IMR-90 (cell line): ENCODE data around the gene REPIN1. TPM values are rescaled to one million over a fixed set of nuclear protein-coding genes. Genes with fewer than 3 reads are reported as not detected.

Experiments used
- ATAC-seq: fragments of 200-7000 bp; cut with Tn5 transposase; 2 replicates; pipeline ENCODE4 v1.9.1; 2020; ENCODE audit warnings: low read depth, mild to moderate bottlenecking, moderate library complexity
- BruUV-seq: library from RNA; stranded (reverse); fragments of 400-500 nt; replicated peaks from 2 replicates; lab custom pipeline; 2021; lab: Mats Ljungman, UMichigan
- CTCF ChIA-PET: fragments of 300-600 bp; formaldehyde crosslinking; extraction: SDS; loops from one replicate; lab custom pipeline; 2021; ENCODE audit warnings: antibody characterized with exemption; lab: Yijun Ruan, JAX
- POLR2A ChIA-PET: fragments of 300-600 bp; sonication (Branson Sonifier 250); formaldehyde crosslinking; loops from one replicate; lab custom pipeline; 2022; ENCODE audit warnings: antibody characterized with exemption; ENCODE audit not compliant: unreplicated experiment; lab: Charles Lee
- DNase-seq: peaks from one replicate; pipeline ENCODE4 v3.0.0; 2013
- H2AFZ ChIP-seq: replicated peaks from 2 replicates; pipeline ENCODE3; 2013; ENCODE audit warnings: low read length, mild to moderate bottlenecking; ENCODE audit not compliant: poor library complexity
- H2AK5ac ChIP-seq: 2 replicates; pipeline ENCODE4 v1.6.1; 2013; ENCODE audit warnings: low read depth, low read length, inconsistent platforms
- H2AK9ac ChIP-seq: replicated peaks from 2 replicates; pipeline ENCODE3; 2013; ENCODE audit warnings: mild to moderate bottlenecking, low read depth, low read length, moderate library complexity; ENCODE audit not compliant: poor library complexity
- H2BK120ac ChIP-seq: 2 replicates; pipeline ENCODE4 v1.6.1; 2013; ENCODE audit warnings: low read depth, low read length, inconsistent platforms
- H2BK15ac ChIP-seq: 3 replicates; pipeline ENCODE4 v1.6.1; 2013; ENCODE audit warnings: low read depth, low read length, inconsistent platforms
- H2BK20ac ChIP-seq: 2 replicates; pipeline ENCODE4 v1.6.1; 2013; ENCODE audit warnings: low read depth, mild to moderate bottlenecking, inconsistent platforms, low read length, moderate library complexity
- H2BK5ac ChIP-seq: 2 replicates; pipeline ENCODE4 v1.6.1; 2013; ENCODE audit warnings: mild to moderate bottlenecking, low read depth, low read length, inconsistent platforms; ENCODE audit not compliant: poor library complexity, severe bottlenecking
- H3K14ac ChIP-seq: replicated peaks from 2 replicates; pipeline ENCODE4 v1.6.1; 2013; ENCODE audit warnings: low read depth, low read length, inconsistent platforms
- H3K18ac ChIP-seq: 2 replicates; pipeline ENCODE4 v1.6.1; 2013; ENCODE audit warnings: low read depth, low read length, control low read depth
- H3K23ac ChIP-seq: 2 replicates; pipeline ENCODE4 v1.6.1; 2013; ENCODE audit warnings: low read depth, low read length, inconsistent platforms
- H3K27ac ChIP-seq: 2 replicates; pipeline ENCODE4 v1.5.1; 2013; ENCODE audit warnings: mild to moderate bottlenecking, control low read depth, low read length; ENCODE audit not compliant: insufficient read depth
- H3K27me3 ChIP-seq: 2 replicates; pipeline ENCODE4 v1.6.1; 2013; ENCODE audit warnings: low read length; ENCODE audit not compliant: control insufficient read depth, insufficient read depth
- H3K36me3 ChIP-seq: 2 replicates; pipeline ENCODE4 v1.6.1; 2013; ENCODE audit warnings: low read length, mixed read lengths; ENCODE audit not compliant: control insufficient read depth, insufficient read depth
- H3K4ac ChIP-seq: 2 replicates; pipeline ENCODE4 v1.6.1; 2013; ENCODE audit warnings: low read depth, low read length, inconsistent platforms
- H3K4me1 ChIP-seq: 2 replicates; pipeline ENCODE4 v1.6.1; 2013; ENCODE audit warnings: low read length, mixed read lengths; ENCODE audit not compliant: control insufficient read depth, insufficient read depth
- H3K4me2 ChIP-seq: 2 replicates; pipeline ENCODE4 v1.6.1; 2013; ENCODE audit warnings: low read depth, mild to moderate bottlenecking, control low read depth, low read length, moderate library complexity
- H3K4me3 ChIP-seq: 2 replicates; pipeline ENCODE4 v1.5.1; 2013; ENCODE audit warnings: low read depth, mild to moderate bottlenecking, control low read depth, low read length, moderate library complexity; ENCODE audit not compliant: insufficient read depth
- H3K56ac ChIP-seq: 2 replicates; pipeline ENCODE4 v1.6.1; 2013; ENCODE audit warnings: low read length, inconsistent platforms; ENCODE audit not compliant: insufficient read depth; ENCODE audit errors: extremely low read depth
- H3K79me1 ChIP-seq, 2 experiments: 2 replicates each; pipeline ENCODE4 v1.6.1; 2013; ENCODE audit warnings: low read length in 2 of 2, inconsistent platforms in 1 of 2, low read depth in 1 of 2
- H3K9ac ChIP-seq: 2 replicates; pipeline ENCODE4 v1.6.1; 2013; ENCODE audit warnings: low read depth, low read length, control low read depth
- H3K9me1 ChIP-seq: 2 replicates; pipeline ENCODE4 v1.6.1; 2013; ENCODE audit warnings: low read length, inconsistent platforms; ENCODE audit not compliant: insufficient read depth
- H3K9me3 ChIP-seq: 2 replicates; pipeline ENCODE4 v1.6.1; 2013; ENCODE audit warnings: low read length; ENCODE audit not compliant: control insufficient read depth, insufficient read depth
- H4K20me1 ChIP-seq: 2 replicates; pipeline ENCODE4 v1.6.1; 2013; ENCODE audit warnings: low read length, inconsistent platforms; ENCODE audit not compliant: insufficient read depth
- H4K5ac ChIP-seq: 2 replicates; pipeline ENCODE4 v1.6.1; 2013; ENCODE audit warnings: mild to moderate bottlenecking, low read depth, low read length, control low read depth
- H4K8ac ChIP-seq, 2 experiments: 2 replicates each; pipeline ENCODE4 v1.6.1; 2013; ENCODE audit warnings: low read depth in 2 of 2, low read length in 2 of 2, control low read depth in 1 of 2, inconsistent platforms in 1 of 2
- H4K91ac ChIP-seq: 2 replicates; pipeline ENCODE4 v1.6.1; 2013; ENCODE audit warnings: low read depth, low read length, inconsistent platforms; ENCODE audit not compliant: insufficient read depth
- BHLHE40 ChIP-seq: fragments of 150-350 bp; IDR thresholded peaks from 2 replicates; pipeline ENCODE4 v1.6.1; 2016; ENCODE audit warnings: mild to moderate bottlenecking, low read depth, low read length
- CEBPB ChIP-seq: IDR thresholded peaks from 2 replicates; pipeline ENCODE4 v1.6.1; 2012; ENCODE audit warnings: low read depth, low read length, improper control_type of control experiment
- CHD1 ChIP-seq: IDR thresholded peaks from 2 replicates; pipeline ENCODE4 v1.6.1; 2012; ENCODE audit warnings: low read depth, low read length, improper control_type of control experiment
- CTCF ChIP-seq: conservative IDR thresholded peaks from 2 replicates; pipeline ENCODE4 v1.5.1; 2012; ENCODE audit warnings: mild to moderate bottlenecking, low read depth, low read length, improper control_type of control experiment
- FOS ChIP-seq: fragments of 150-350 bp; IDR thresholded peaks from 2 replicates; pipeline ENCODE4 v1.6.1; 2016; ENCODE audit warnings: low read depth, low read length
- MAFK ChIP-seq: IDR thresholded peaks from 2 replicates; pipeline ENCODE4 v1.6.1; 2012; ENCODE audit warnings: low read depth, low read length, improper control_type of control experiment
- MAZ ChIP-seq: IDR thresholded peaks from 2 replicates; pipeline ENCODE4 v1.6.1; 2012; ENCODE audit warnings: low read depth, mild to moderate bottlenecking, low read length, improper control_type of control experiment, moderate library complexity, borderline replicate concordance
- MXI1 ChIP-seq: IDR thresholded peaks from 2 replicates; pipeline ENCODE4 v1.6.1; 2012; ENCODE audit warnings: low read depth, mild to moderate bottlenecking, low read length, moderate library complexity, borderline replicate concordance
- POLR2A ChIP-seq: IDR thresholded peaks from 2 replicates; pipeline ENCODE4 v1.6.1; 2012; ENCODE audit warnings: mild to moderate bottlenecking, low read depth, low read length
- RAD21 ChIP-seq: IDR thresholded peaks from 2 replicates; pipeline ENCODE4 v1.6.1; 2012; ENCODE audit warnings: low read length, improper control_type of control experiment
- RCOR1 ChIP-seq: IDR thresholded peaks from 2 replicates; pipeline ENCODE4 v1.6.1; 2012; ENCODE audit warnings: mild to moderate bottlenecking, low read length, improper control_type of control experiment; ENCODE audit not compliant: insufficient replicate concordance
- RFX5 ChIP-seq: IDR thresholded peaks from 2 replicates; pipeline ENCODE4 v1.8.0; 2012; ENCODE audit warnings: low read depth, mild to moderate bottlenecking, low read length, moderate library complexity
- WGBS, 2 experiments: methylation state at CpG; one replicate each; pipeline versions ENCODE4 v1.1.5 to v1.1.7; 2013; ENCODE audit warnings: missing lambda C conversion rate in 2 of 2; ENCODE audit not compliant: insufficient read length in 1 of 2; ENCODE audit errors: extremely low coverage in 2 of 2; 5-methylcytosine and 5-hydroxymethylcytosine counted together
- dilution Hi-C: fragments of 300-500 bp; cut with HindIII; formaldehyde crosslinking; loops from one replicate; pipeline ENCODE4 v1.14.3; 2018; ENCODE audit warnings: low sequenced_read_pairs; ENCODE audit not compliant: unreplicated experiment
- in situ Hi-C: fragments of 300-500 bp; cut with MboI; formaldehyde crosslinking; loops from 3 replicates; pipeline ENCODE4 v1.14.3; 2019; ENCODE audit warnings: low sequenced_read_pairs, inconsistent platforms, mixed read lengths
- intact Hi-C: fragments of 100-400 bp; cut with micrococcal nuclease; formaldehyde crosslinking; loops from 2 replicates; pipeline ENCODE4 v1.10.0; 2022
- polyA plus RNA-seq, 3 experiments: library from polyadenylated mRNA; depleted of rRNA; stranded (reverse); fragments of >200 nt; gene quantifications; 2 replicates each; pipeline ENCODE4 v1.2.3, GENCODE V29; 2012; ENCODE audit warnings: low replicate concordance in 1 of 3
- total RNA-seq: library from RNA; depleted of rRNA; stranded (reverse); fragments of >200 nt; gene quantifications from 2 replicates; pipeline ENCODE4 v1.2.3, GENCODE V29; 2012
- TF ChIP-seq, protein P1 (sequence below): fragments of 150-350 bp; IDR thresholded peaks from 2 replicates; pipeline ENCODE4 v1.6.1; 2016; ENCODE audit warnings: low read depth, mild to moderate bottlenecking, low read length, moderate library complexity, borderline replicate concordance

The REPIN1 gene
- total and polyA plus RNA-seq, 2 of the 4 experiments (the other 2 are of a cell fraction), result 19.4 to 50.6 TPM

- TF ChIP-seq MAFK, result no peak
Measured at GRCh38 chr7:150361807-150362621, 6.6 kb upstream of the REPIN1 start (continued).

DNA sequence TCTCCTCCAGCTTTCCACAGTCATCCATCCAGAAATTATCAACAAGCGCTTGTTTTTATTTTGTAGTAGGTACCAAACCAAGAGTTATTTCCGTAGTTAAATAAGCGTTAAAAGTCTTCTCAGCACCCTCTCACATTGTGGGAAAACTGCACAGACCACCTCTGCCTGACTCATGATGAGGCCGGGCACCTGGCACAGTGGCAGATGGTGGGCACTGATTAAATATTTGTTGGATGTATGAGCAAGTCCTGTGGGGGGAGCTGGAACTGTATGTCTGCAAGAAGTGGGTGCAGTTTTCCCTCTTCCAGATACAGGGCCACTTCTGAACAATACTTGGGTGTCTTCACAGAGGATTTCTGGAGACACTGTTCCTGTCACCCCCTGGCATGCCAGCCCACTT is 5.3 kb upstream of the REPIN1 start:
- Histone ChIP-seq H2BK5ac (no peak overlapping the region), H3K36me3 (no peaks in the 10 kb centered on the region), H2AFZ (no peak overlapping the region), H3K79me1 (no peaks in the 10 kb centered on the region; a peak in 1 of 4 replicates), H3K4ac (no peak overlapping the region), H4K20me1 (no peaks in the 10 kb centered on the region), H4K8ac (no peak overlapping the region), H3K18ac (no peak overlapping the region), H2AK9ac (no peak overlapping the region), H3K23ac (no peak overlapping the region), H3K4me1 (peaks cover 2% of the 10 kb centered on the region; the same call in 1 of the 2 replicates), H4K5ac (no peak overlapping the region), H4K91ac (no peak overlapping the region), H2BK15ac (no peak overlapping the region), H3K4me2 (no peak overlapping the region), H3K9me3 (no peaks in the 10 kb centered on the region), H2BK120ac (no peak overlapping the region), H2AK5ac (no peak overlapping the region), H3K9ac (no peak overlapping the region), H3K27ac (no peak overlapping the region), H3K9me1 (no peaks in the 10 kb centered on the region; the same call in 1 of the 2 replicates), H3K56ac (no peak overlapping the region), H3K14ac (no peak overlapping the region), H2BK20ac (no peak overlapping the region), H3K27me3 (peaks cover 2% of the 10 kb centered on the region; the same call in 1 of the 2 replicates), H3K4me3 (no peak overlapping the region)
- intact Hi-C loops, result no loop called here
- CTCF ChIA-PET, result no interaction called here
- no TSS peak for BruUV-seq
- dilution Hi-C loops, result no loop called here
- no CpG with 5 or more reads among the region's 4 CpGs for WGBS, 2 experiments
- in situ Hi-C loops, result no loop called here
- DNase-seq (no peak), ATAC-seq (no peak)
- POLR2A ChIA-PET, result no interaction called here
- no peak for TF ChIP-seq RFX5
- TF ChIP-seq BHLHE40, result no peak
- TF ChIP-seq CHD1, result no peak
- TF ChIP-seq CTCF, result no peak
- TF ChIP-seq FOS, result no peak
- no peak for TF ChIP-seq MXI1
- TF ChIP-seq RAD21, result no peak
- no peak for TF ChIP-seq POLR2A
- TF ChIP-seq MAFK, result no peak
- TF ChIP-seq, protein P1, sequence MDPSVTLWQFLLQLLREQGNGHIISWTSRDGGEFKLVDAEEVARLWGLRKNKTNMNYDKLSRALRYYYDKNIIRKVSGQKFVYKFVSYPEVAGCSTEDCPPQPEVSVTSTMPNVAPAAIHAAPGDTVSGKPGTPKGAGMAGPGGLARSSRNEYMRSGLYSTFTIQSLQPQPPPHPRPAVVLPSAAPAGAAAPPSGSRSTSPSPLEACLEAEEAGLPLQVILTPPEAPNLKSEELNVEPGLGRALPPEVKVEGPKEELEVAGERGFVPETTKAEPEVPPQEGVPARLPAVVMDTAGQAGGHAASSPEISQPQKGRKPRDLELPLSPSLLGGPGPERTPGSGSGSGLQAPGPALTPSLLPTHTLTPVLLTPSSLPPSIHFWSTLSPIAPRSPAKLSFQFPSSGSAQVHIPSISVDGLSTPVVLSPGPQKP, result no peak
- TF ChIP-seq RCOR1, result no peak
- TF ChIP-seq CEBPB, result no peak
- no peak for TF ChIP-seq MAZ
